ENCODE measurements around the gene DNAH5.

- TF ChIP-seq, protein P1, sequence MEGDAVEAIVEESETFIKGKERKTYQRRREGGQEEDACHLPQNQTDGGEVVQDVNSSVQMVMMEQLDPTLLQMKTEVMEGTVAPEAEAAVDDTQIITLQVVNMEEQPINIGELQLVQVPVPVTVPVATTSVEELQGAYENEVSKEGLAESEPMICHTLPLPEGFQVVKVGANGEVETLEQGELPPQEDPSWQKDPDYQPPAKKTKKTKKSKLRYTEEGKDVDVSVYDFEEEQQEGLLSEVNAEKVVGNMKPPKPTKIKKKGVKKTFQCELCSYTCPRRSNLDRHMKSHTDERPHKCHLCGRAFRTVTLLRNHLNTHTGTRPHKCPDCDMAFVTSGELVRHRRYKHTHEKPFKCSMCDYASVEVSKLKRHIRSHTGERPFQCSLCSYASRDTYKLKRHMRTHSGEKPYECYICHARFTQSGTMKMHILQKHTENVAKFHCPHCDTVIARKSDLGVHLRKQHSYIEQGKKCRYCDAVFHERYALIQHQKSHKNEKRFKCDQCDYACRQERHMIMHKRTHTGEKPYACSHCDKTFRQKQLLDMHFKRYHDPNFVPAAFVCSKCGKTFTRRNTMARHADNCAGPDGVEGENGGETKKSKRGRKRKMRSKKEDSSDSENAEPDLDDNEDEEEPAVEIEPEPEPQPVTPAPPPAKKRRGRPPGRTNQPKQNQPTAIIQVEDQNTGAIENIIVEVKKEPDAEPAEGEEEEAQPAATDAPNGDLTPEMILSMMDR (IDR thresholded peaks at IDR 0.05), result no peak
- TF ChIP-seq EP300 (IDR thresholded peaks at IDR 0.05) (no peak), POLR2A (IDR thresholded peaks at IDR 0.05; ENCODE audit: low read depth) (no peak)
Measured at GRCh38 chr5:13674391-13674790, 270.1 kb downstream of the DNAH5 start.

Data from esophagus muscularis mucosa (tissue), 4 donors.